ENCODE results near the gene NKG7.
"Not testable (repeated sequence)": the region's sequence is repeated elsewhere in the genome, so short reads cannot be mapped to it uniquely, and the experiment has no call there.

The NKG7 gene, protein sequence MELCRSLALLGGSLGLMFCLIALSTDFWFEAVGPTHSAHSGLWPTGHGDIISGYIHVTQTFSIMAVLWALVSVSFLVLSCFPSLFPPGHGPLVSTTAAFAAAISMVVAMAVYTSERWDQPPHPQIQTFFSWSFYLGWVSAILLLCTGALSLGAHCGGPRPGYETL

DNA sequence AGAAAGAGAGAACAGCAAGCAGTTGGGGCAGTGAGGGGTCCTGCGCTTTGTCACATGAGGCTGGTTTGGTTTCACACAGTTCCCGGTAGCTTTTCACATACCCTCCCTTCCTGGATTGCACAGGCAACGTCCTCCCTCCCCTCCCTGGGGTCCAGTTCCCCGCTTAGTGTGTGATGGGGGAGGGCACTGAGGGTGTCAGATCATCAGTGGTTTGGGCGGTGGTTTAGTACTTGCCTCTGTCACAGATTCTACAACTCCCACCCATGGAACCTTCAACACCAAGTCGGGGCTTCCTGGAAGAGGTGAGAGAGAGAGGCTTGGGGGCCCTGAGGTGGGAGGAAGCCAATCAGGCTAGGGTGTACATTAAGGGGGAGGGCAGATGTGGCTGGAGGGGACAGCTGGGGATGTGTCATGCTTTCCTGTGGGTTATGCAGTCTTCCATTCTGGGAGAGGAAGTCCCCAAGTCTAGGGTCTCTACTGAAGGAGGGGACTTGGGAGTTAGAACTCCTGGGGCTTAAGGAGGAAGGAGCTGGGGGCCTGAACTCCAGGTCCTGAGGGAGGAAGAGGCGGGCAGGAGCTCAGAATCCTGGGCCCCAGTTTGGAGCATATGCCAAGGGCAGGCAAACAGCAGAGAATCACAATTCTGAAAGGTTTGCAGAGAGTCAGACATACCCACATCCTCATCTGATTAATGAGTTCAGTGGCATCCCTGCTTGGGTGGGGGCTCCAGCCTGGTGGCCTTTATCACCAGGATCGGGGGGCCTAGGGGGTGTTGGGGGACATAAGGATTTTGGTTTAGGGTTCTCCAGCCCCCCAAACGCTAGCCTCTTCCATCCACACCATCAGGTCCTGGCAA is at the start of gene NKG7:
TSS of gene NKG7 (minus strand) at position 6 of the 856 bp plus-strand sequence. CDS start 119 bp downstream, outside the sequence.
- DNase-seq, result no peak

DNA sequence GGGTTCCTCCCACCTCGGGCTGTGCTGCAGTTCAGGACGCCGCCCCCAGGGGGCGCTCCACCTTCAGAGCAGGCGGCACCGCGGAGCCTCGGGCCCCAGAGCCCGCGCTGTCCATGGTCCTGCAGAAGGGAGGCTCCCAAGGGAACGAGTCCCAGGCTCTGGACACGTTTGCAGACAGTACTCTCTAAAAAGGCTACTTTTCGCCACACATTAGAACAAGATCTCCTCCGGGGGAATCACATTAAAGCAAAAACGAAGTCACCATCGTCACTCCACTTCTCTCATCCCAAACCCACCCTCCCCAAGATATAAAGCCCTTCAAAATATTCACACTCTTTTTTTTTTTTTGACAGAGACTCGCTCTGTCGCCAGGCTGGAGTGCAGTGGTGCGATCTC is 49.6 kb upstream of the NKG7 start:
- peak; percentile 26 to 74 (median 68) for DNase-seq

DNA sequence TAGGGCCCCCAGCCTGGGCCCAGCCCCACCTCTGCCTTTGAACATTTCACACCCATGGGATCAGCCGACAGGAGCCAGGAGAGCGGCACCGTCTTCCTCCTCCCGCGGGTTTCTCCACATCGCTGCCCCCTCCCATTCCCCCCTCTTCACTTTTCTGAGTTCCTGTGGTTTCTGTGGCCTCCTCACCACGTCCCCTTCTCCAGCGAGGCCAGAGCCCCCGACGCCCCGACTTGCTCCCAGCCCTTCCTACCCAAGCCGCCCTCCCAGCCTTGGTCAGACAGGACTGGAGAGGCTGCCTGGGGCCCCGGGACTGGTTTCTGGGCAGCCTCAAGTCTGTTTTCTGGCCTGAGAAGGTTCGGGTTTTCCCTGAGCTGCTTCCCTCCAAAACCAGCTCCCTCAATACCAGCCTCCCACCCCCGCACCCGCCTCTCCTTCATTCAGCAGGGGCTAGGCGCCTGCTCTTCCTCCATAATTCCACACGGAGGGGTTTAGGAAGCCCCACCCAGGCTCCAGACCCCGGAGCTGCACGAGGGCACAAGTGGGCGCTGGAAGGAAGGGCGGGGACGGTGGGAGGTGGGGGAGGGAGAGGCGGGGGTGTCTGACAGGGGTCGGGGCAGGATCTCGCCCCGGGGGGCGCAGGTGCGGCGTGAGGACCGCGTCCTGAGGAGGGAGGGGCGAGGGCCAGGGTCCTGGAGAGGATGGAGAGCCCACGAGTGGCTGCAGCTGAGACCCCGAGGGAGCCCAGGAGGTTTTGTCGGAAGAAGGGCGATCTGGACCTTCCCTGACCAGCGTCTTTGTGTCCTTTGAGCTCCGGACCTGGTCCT is 49.0 kb upstream of the NKG7 start:
- DNase-seq, result no peak

DNA sequence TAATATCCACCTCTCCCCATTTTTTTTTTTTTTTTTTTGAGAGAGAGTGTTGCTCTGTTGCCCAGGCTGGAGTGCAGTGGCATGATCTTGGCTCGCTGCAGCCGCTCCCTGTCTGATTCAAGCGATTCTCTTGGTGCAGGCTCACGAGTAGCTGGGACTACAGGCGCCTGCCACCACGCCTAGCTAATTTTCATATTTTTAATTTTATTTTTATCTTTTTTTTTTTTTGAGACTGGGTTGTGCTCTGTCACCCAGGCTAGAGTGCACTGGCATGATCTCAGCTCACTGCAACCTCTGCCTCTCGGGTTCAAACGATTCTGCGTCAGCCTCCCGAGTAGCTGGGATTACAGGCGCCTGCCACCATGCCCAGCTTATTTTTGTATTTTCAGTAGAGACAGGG is 48.1 kb upstream of the NKG7 start:
- not testable (repeated sequence) for DNase-seq

DNA sequence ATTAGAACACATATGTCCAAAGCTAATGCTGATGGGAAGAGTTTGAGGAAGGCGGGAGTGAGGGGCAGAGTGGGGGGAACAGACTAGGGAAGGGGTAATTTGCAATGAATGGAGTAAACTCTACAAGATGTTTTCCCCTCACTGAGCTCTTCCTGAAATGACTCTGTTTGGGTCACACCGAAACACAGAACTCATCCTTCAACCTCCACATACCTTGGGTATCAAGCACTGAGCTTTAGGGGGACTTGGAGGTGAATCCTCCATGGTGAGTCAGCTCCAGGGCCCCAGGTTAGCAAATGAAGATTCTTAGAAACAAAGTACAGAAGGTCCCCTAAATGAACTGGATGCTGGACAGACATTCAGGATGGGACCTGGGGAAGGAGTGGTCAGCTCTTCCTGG is 46.3 kb upstream of the NKG7 start:
- no peak for DNase-seq

DNA sequence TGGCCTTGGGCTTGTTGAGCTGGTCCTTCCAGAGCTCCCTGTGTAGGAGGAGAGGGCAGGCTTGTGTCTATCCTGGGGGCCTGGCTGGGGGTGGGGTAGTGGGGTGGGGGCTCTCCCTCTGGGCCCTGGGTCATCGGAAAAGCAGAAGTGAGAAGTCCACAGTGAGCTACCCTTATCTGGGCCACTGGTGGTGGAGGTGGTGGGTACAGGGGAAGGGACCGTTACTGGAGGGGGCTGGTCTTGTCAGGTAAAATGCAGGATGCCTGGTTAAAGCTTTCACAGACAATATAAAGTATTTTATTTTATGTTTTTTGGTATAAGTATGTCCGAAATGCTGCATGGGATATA is 45.3 kb upstream of the NKG7 start:
- no peak for DNase-seq

DNA sequence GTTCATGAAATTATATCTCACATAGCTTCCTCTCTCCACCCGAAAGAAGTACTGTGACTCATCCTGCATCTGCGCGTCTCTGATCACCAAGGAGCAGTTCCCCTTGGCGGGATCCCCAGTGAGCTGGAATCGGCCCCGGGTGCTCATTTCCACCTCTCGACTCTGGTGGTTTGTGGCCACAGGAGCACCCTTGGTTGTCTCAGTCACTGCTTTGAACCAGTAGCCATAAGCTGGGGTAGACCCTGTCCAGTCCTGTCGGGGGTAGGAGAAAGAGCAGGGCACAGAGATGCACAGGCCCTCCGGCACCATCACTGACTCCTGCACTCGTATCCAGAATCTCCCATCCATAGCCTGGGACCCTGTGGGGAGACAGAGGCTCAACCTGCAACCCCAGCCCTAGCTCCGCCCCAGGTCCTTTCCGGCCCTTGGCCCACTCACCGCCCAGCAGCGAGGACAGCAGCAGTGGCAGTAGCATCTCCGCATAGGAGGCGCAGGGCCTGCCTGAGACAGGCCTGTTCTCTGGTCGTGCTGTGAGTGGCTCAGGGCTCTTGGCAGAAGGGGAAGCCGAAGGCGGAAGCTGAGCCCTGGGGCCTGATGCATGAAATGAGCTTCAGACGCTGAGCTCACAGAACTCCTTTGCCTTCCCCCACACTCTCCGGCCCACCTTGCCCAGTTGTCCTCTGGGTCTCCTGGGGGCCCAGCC is 44.8 kb upstream of the NKG7 start, which contains the start of gene SIGLEC10:
TSS of gene SIGLEC10 (minus strand) at position 536 of the 703 bp plus-strand sequence. CDS start at position 475, 61 bp downstream.
- DNase-seq, result no peak

DNA sequence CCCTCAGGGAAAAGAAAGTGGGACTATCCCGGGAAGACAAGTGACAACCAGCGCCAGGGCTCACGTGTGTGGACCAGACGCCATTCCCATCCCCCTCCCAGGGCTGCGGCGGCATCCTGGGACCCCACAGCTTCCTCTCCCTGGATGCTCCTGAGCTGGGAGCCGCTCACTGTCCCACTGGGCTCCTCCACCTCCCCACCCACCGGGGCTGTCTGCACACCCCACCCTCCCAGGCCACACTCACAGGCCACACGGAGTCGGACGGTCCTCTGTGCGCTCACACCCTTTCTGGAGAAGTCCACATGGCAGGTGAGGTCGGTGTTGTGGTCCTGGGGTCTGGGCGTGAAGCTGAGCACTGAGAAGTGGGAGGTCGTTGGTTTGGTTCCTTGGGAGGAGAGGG is 44.0 kb upstream of the NKG7 start:
- not testable (repeated sequence) for DNase-seq

DNA sequence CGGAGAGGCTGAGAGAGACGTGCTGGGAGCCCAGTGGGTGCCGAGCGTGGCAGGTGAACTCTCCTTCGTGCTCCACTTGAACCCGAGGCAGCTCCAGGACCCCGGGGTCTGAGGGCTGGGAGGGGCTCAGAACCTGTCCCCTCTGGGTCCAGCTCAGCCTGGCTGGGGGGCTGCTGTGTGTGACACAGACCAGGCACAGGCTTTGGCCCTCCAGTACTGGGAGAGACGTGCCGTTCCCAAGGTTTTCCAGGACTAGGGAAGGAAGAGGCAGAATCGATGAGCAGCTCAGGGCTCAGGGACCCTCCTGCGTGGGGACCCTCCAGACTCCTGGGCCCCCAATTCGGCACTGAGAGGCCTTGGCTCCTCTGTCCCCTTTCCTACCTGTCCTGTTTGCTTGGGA is 42.7 kb upstream of the NKG7 start:
- DNase-seq, result no peak

DNA sequence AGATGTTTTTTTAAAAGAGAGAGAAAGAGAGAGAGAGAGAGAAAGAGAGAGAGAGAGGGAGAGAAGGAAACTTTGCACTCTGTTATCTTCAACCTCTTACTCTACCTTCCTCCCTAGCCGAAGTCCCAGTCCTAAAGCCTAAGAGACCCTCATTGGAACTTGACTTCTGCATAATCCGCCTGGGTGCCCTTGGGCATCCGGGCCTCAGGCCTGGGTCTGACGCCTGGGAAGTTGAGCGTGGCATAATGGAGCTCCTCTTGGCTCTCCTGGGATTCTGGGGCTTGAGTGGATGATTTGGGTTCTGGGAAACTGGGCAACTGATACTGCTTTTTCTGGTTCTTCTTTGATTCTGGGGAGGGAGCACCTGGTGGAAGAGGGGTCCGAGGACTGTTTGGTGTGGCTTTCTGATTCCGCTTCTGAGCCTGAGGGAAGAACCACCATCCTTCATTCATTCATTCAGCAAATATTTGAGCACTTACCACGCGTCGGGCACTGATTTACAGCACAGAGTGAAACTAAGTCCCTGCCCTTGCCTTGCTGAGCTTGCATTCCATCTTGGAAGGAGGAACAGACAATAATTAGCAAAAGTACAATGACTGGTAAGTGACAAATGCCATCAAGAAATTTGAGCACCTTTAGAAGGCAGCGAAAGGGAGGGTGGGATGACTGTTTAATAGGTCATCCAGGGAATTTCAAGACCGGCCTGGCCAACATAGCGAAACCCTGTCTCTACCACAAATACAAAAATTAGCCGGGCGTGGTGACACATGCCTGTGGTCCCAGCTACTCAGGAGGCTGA is 38.7 kb upstream of the NKG7 start:
- no peak for DNase-seq

DNA sequence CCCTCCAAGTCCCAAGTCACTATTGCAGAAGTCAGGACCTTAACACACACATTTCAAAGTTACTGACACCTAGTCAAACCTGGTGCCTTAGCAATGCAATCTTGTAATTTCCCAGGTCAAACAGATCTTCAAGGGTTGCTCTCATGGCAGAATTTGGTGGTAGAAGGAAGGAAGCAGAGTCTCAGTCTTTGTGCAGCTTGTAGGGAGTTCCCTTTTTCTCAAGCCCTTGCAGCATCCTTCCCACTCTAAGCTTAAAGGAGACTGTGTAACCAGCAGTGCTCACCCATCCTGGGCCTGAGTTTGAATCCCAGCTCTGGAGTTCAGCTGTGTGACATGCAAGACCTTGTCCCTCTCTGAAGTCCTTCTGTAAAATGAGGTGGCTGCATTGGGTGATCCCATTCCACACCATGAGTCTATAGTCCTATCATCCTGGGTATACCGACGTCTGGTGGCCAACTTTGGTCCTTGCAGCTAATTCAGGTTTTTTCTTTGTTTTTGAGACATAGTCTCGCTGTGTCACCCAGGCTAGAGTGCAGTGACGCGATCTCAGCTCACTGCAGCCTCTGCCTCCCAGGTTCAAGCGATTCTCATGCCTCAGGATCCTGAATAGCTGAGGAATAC is 35.2 kb upstream of the NKG7 start:
- DNase-seq, result peak in 1 of 6 experiments; percentile 4

DNA sequence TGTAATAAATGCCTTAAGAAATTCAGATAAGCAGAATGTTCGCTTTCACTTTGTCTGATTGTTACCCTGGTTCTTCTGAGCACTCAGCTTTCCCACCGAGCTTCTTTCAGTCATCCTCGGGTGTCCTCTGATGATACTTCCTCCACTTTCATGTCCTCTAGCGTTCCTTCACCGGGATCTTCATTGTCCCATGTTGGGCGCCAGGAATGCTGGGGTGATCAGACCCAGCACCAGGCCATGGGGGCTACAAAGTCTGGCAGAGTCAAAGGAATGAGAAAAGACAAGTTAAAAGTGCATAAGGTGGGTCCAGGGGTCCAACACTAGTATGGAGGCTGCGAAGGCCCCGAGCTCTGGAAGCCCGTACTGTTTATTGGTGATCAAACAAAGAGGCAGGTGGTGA is 29.7 kb upstream of the NKG7 start:
- DNase-seq, result no peak

DNA sequence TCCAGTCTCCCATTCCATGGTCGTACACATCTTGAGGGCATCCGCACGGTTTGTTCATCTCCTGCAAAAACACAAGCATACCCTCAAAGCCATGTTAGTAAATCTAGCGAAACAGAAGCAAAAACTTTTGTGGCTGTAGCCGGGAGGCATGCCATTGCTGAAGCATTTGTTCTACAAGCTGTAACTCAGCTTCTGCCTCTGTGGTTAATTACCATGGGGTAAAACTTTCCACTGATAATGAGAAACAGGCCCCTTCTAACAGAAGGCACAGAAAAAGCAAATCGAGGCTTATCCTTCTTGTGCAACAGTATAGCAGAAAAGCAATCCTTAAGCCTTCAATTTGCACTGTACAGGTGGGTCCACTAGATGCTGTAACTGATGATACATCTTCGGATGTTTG is 27.5 kb upstream of the NKG7 start:
- DNase-seq, result not testable (repeated sequence)

DNA sequence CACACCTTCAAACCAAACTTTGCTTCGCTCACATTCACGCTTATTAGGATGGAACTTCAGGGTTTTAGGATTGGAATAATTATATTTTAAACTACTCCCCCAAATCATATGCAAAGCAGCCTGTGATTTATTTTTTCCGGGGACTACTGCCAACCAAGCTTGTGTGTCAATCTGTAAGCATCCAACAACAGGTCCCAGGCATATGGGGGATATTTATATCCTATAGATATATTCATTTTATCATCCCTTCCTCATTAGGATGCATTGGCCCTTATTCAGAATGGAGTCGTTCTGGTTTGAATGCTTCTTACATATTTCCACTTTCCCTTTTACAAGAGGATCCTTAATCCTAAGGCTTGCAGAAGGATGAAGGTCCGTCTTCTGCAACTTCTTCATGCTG is 26.8 kb upstream of the NKG7 start:
- no peak for DNase-seq

DNA sequence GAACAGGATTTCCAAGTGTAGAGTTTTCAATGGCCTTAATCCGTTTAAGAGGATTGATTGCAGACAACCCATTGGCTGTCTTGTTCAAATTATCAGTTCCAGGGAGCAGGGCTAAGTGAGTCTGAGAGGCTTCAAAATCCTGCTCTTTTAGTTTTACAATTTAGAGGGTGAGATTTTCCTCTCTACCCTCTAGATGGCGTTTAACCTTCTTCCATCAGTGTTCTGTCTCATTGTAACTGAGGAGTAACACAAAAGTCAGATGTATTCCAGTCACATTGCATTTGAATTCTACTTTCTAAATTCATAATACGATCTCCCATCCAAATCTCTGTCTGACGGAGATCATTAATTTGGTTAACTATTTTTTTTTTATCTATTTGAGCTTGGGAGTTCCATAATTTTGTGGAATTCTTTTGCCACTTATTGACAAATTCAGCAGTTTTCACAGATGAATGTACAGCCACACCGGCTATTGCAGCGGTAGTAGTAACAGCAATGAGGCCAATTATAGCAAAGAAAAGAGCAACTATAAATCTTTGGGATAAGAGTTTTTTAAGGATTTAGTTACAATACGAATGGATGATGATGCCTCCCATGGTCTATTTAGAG is 25.7 kb upstream of the NKG7 start:
- DNase-seq, result peak in 1 of 6 experiments; percentile 14

DNA sequence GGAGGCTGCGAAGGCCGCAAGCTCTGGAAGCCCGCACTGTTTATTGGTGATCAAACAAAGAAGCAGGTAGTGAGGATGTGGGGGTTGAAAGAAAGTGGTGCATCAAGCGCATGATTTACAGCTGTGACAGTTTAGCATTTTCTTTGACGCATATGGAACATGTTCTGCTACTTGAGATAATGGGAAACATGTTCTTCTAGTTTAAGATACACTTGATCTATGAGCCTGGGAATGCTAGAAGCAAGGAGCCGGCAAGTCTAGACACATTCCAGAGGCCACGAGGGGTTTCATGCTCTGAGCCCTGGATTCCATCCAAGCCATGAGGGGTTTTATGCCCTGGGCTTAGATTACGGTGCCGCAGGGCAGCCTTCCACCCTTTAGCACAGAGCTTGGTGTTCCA is 25.0 kb upstream of the NKG7 start:
- not testable (repeated sequence) for DNase-seq

DNA sequence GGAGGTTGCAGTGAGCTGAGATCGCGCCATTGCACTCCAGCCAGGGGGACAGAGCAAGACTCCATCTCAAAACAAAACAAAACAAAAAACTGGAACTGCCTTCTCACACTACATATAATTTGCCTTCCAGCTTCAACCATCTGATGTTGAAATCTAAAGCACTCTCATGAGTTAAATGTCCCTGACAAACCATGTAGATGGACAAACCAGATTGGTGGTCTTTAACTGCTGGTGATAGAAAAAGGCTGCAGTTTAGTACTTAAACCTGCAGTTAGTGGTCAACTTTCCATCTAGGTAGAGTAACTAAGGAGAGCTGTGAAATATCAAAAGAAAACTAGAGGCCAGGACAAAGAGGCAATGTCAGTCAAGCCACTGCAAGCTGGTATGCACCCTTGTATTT is 23.7 kb upstream of the NKG7 start:
- DNase-seq, result no peak

DNA sequence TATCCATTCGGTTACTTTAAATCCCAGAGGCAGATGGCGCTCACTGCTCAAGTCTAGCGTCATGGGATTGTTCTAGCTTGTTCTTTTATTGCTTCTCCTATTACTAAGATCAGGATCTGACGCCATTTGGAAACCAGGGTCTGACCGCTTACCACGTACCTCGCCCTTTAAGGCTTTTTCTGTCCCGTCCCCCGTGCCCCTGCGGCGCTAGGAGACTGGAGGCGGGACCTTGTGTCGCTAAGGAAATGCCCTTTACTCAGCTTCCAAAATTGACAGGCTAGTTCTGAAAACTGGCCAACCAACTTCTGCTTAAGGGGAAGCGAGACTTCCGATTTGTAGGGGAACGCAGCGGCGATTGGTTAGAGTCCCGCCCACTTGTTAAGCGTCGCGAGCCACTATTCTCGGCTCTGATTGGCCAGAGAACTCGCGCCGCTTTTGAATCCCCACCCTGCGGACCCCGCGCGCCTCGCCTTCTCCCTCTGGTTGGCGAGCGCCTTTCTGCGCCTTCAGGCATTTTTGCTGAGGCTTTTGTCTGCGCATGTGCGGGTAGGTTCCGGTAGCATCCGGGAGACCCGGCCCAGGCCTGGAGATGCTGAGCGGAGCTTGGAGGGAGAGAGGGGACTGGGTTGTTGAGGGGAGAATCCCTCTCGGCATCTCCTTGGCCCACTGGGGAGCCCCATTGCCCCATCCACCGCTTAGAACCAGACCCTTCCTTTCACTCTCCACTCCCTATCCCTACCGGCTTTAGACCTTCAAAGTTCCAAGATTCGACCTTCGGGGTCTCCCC is 21.8 kb upstream of the NKG7 start:
- DNase-seq, result peak; percentile 70 to 88 (median 86)

DNA sequence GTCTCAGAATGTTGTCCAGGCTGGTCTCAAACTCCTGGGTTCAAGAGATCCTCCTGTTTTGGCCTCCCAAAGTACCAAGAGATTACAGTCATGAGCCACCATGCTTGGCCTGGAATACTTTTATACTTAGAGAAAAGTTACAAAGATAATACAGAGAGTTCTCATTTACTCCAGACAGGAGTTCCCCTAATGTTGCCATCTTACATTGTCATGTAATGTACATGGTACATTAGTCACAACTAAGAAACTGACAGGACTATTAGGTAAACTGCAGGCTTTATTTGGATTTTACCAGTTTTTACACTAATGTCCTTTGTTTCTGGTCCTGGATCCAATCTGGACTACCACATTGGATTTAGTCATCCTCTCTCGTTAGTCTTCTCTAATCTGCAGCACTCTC is 20.2 kb upstream of the NKG7 start:
- no peak for DNase-seq

DNA sequence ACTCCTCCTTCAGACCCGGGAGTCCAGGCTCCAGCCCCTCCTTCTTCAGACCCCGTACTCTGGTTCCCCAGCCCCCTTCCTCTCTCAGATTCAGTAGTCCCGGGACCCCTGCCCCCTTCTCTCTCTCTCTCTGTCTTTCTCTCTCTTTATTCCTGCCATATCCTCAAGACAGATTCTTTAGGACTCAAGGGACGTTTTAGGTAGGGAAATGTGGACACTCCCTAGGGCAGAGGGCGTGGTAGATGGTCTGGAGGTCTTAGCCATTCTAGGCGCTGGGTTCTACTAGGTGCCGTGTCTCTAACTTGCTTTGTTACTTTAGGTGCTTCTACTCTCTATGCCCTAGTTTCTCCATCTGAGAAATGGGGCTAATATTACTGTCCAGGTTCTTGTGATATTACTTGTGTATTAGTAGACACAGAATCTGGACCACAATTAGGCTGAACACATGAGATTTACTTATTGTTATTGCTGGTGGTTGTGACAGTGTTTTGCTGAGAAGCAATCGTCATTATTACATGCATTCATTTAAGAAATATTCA is 18.7 kb upstream of the NKG7 start:
- no peak for DNase-seq

Measured in stimulated activated naive CD4-positive, alpha-beta T cell (primary cell).